Inflammatory macrophage (primary cell): ENCODE measurements around the gene USP12.
A peak's percentile ranks its signal among the peaks of the same experiment; 100 is the strongest.

ENCODE experiments used
- DNase-seq, 2 donors: peaks; one replicate each; pipeline ENCODE4 v3.0.0-alpha.2; 2020 to 2022

The USP12 gene

DNA sequence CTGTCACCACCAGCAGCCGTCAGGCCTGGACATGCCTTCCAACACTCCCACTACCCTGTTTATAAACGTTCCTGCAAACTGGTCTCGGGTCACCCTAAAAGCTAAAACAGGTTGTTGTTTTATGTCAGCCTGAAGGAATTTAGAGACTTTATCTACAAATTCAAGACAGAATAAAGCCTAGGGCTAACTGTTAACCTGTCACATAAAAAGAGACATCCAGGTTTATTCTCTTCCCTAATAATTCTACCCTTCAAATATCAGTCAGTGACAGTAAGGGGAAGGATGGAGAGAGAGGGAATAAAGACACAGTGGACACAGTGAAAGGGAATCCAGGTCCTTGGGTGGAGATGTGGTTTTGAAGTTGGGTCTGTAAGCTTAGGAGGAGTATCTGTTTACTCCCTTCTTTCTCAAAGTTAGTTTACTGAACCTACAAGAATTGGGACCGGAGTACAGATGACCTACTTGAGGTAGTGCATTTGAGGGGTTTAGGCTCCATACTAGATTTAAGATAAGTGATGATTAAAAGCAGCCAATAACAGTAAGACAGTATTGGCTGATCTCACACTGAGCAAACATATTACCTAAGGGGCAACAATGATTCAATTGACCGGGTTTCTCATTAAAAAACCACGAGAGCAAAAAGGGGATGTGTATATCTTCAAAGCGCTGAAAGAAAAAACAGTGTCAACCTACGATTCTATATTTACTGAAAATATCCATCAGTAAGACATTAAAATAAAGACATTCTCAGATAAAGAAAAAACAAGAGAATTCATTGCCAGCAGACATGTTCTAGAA, 142.7 kb downstream of the USP12 start:
- DNase-seq = no peak

GRCh38 chr13:27027086-27027667, 144.4 kb downstream of the USP12 start:
- DNase-seq = no peak

DNA sequence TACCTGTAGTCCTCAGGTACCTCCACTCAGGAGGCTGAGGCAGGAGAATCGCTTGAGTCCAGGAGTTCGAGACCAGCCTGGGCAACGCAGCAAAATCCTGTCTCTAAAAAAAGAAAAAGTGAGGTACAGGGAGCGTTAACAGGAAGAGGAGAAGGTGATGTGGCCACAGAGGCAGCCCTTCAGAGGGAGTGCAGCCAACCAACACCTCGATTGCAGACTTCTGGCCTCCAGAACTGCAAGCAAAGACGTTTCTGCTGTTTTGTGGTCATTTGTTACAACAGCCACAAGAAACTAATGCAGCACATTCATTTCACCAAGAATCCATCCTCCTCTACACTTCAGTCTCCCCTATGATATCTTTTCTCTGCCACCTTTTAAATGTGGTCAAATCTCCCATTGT, 145.2 kb downstream of the USP12 start:
- no peak for DNase-seq

GRCh38 chr13:27024776-27025492, 146.7 kb downstream of the USP12 start:
- no peak for DNase-seq

GRCh38 chr13:27024074-27024461, 147.5 kb downstream of the USP12 start:
- no peak for DNase-seq

GRCh38 chr13:27023385-27024073, 148.1 kb downstream of the USP12 start:
- no peak for DNase-seq

DNA sequence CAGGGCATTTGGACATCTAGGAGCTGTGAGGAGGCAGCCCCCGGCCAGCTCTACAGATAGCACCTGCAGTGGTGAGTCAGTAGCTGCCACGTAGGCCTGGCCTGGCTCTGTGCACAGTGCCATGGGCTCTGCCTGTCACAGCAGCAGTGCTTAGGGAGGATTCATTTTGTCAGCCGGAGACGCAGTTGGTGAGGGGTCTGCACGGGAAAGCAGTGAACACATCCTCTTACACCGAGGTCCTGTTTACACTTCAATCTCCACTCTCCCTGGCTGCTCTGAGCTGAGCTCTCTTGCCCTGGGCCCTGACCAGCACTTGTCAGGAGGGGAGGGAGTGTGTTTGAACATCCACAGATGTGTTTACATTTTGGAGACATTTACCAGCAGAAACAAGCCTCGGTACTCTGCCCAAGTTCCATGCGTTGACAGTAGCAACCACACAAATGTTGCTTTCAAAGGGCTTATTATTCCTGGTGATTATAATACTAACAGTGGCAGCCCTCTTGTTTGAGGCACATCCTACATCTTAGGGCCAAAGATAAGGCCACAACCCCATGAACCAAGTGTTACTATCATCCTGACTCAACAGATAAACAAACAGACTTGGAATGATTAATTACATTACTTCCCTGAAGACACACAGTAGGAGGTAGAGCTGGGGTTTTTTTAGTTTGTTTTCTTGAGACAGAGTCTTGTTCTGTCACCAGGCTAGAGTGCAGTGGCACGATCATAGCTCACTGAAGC, 148.9 kb downstream of the USP12 start:
- DNase-seq = no peak

DNA sequence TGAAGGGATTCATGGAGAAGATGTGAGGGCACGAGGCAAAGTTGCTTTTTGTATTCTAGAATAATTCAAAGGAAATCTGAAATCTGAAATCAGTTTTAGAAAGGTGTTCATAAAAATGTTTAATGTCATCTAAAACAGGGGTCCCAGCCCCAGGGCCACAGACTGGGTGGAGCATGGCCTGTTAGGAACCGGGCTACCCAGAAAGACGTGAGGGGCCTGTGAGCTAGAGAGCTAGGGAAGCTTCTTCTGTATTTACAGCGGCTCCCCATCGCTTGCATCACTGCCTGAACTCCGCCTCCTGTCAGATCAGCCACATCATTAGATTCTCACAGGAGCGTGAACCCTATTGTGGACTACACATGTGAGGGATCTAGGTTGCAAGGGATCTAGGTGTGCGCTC, 151.2 kb downstream of the USP12 start:
- DNase-seq = no peak

GRCh38 chr13:27018882-27019281, 152.7 kb downstream of the USP12 start:
- DNase-seq = no peak

- DNase-seq = peak; percentile 19 to 55
These were observed 153.2 kb downstream of the USP12 start for GRCh38 chr13:27018344-27018861.

DNA sequence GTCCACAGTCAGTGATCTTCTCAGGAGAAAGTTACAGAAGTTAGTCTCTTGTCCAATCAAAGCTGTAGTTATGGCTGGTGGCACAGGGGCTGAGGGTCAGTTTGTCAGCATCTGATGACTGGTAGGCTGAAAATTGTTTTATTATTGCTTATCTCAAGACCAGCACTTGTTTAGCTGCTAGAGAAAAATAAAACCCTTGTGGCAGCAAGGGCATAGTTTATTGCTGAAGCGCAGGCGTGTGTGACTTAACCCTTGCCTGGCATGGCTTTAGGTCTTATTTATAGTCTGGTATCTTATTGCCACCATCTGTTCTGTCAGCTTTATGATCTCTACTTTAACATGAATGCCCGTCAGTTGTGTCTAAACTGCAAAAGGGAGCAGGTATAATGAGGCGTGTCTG, 154.7 kb downstream of the USP12 start:
- DNase-seq = no peak
